SK-MEL-5 (cell line): ENCODE data around the gene PTGER2. TPM values are rescaled to one million over a fixed set of nuclear protein-coding genes. Genes with fewer than 3 reads are reported as not detected.
A peak's percentile ranks its signal among the peaks of the same experiment; 100 is the strongest.

ENCODE experiments used
- DNase-seq: peaks from one replicate; pipeline ENCODE4 v3.0.0-alpha.2; 2016; ENCODE audit warnings: low read depth, low spot score
- in situ Hi-C: cut with HindIII; loops from 2 replicates; pipeline ENCODE4 v1.10.0; 2016; ENCODE audit warnings: low sequenced_read_pairs, high pct_unique_total_duplicates, low pct_unique_long_range_greater_than_20kb
- polyA plus RNA-seq, 2 experiments: library from polyadenylated mRNA; depleted of rRNA; stranded (reverse); fragments of >200 nt; gene quantifications; 2 replicates each; pipeline ENCODE4 v1.2.3, GENCODE V29; 2015
- total RNA-seq: library from RNA; depleted of rRNA; stranded (reverse); fragments of >200 nt; shearing (Covaris generic); gene quantifications from 2 replicates; pipeline ENCODE4 v1.2.3, GENCODE V29; 2014; rRNA removed

PTGER2 gene, protein sequence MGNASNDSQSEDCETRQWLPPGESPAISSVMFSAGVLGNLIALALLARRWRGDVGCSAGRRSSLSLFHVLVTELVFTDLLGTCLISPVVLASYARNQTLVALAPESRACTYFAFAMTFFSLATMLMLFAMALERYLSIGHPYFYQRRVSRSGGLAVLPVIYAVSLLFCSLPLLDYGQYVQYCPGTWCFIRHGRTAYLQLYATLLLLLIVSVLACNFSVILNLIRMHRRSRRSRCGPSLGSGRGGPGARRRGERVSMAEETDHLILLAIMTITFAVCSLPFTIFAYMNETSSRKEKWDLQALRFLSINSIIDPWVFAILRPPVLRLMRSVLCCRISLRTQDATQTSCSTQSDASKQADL
- not detected in 2 replicates for total RNA-seq
- not detected in 2 replicates for polyA plus RNA-seq (2015; cell fraction: cytosol; rRNA removed)
- not detected in 2 replicates for polyA plus RNA-seq (2015; cell fraction: nucleus; rRNA removed)

DNA sequence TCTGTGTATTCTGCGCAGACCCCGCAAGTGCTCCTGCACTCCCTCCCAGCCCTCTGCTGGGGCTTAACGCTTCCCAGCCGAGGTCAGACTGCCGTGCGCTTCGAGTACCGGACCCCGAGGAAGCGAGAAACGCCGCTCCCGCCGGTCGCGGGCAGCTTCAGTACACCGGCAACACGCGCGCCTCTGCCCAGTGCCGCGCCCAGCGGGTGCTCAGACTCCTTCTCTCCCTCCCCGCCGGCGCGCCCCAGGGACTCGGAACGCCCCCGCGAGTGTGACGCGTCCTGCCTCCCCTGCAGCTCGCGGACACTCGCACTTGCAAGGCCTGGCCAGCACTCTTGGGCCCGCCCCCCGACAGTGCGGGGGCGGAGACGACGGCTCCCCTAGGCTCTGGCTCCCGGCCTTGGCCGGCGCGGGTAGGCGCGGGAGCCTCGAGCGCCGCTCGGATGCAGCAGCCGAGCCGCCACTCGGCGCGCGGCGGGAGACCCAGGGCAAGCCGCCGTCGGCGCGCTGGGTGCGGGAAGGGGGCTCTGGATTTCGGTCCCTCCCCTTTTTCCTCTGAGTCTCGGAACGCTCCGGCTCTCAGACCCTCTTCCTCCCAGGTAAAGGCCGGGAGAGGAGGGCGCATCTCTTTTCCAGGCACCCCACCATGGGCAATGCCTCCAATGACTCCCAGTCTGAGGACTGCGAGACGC, at the start of gene PTGER2:
PTGER2 (plus strand) TSS at position 410 of the 692 bp plus-strand sequence; CDS start at position 647, 237 bp downstream.
- peak; percentile 3 for DNase-seq
- in situ Hi-C loops: no loop called here

DNA sequence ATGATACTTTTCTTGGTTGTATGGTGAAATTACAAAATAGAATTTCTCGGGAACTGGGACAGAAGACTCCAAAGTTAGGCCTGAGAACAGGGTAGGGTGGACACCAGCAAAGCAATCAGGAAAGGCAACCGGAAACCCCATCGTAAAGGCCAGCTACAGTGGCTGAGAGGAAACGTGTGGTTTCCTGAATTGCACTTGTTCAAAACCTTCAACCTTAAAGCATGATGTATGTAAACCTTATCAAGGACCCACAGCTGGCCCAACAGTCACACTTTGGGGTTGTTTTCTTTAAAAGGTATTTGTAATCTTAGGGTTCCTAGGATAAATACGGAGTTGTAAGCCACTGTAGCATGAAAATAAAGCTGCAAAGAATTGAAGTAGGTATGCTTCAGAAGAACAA, 48.9 kb upstream of the PTGER2 start:
- no peak for DNase-seq
- in situ Hi-C loops: no loop called here

DNA sequence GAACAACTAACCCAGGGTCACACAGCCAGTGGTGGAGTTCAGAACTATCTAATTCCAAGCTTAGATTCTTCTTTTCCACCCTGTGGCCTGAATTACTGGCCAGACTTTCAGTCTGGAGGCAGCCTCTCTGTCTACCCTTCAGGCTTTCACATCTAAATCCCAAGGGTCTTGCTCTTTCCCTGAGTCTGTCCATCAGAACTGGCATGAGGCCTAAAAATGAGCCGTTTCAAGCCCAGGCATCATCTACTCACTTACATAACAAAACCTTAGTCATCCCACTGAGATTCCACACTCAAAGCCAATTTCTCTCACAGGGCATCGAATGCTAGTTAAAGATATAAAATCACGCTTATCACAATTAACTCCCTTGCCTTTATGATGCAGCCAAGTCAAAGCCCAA, 47.9 kb upstream of the PTGER2 start:
- in situ Hi-C loops: no loop called here
- no peak for DNase-seq

GRCh38 chr14:52266782-52267181, 47.3 kb upstream of the PTGER2 start:
- no peak for DNase-seq
- in situ Hi-C loops: no loop called here

- in situ Hi-C loops: no loop called here
- DNase-seq: no peak
Observed at GRCh38 chr14:52267501-52268278, 46.4 kb upstream of the PTGER2 start, which contains the start of gene PTGDR. Gene PTGDR, plus strand, starts transcription at chr14:52267698. Its CDS starts 117 bp downstream, at chr14:52267815.

GRCh38 chr14:52268279-52269061, 45.6 kb upstream of the PTGER2 start:
- in situ Hi-C loops: no loop called here
- DNase-seq: no peak

- DNase-seq: no peak
Observed at GRCh38 chr14:52269100-52269499, 45.0 kb upstream of the PTGER2 start.

GRCh38 chr14:52269982-52270381, 44.1 kb upstream of the PTGER2 start:
- DNase-seq: no peak
- in situ Hi-C loops: no loop called here

More at GRCh38 chr14:52269100-52269499, 45.0 kb upstream of the PTGER2 start:
- in situ Hi-C loops: no loop called here

- in situ Hi-C loops: no loop called here
- no peak for DNase-seq
Observed at GRCh38 chr14:52271538-52271937, 42.6 kb upstream of the PTGER2 start.

- peak; percentile 77 for DNase-seq
- in situ Hi-C loops: no loop called here
Observed at GRCh38 chr14:52272375-52272774, 41.7 kb upstream of the PTGER2 start.

- in situ Hi-C loops: no loop called here
- DNase-seq: no peak
Observed at GRCh38 chr14:52275372-52275771, 38.7 kb upstream of the PTGER2 start.

DNA sequence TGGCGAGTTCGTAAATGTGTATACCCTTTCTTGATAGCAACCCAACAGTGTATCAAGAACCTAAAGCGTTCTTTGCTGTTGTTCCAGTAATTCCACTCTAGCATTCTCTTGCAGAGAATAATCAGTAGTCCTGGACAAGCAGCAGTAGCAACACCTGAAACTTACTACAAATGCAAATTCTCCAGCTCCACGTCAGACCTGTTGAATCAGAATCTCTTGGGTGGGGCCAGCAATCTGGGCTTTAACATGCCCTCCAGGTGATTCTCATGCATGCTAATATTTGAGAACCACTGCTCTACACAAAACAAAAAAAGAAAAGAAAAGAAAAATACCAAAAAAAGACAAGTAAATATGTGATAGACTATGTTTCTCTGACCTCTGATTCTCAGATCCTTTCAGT, 36.6 kb upstream of the PTGER2 start:
- no peak for DNase-seq
- in situ Hi-C loops: no loop called here

- in situ Hi-C loops: no loop called here
- peak; percentile 32 for DNase-seq
Observed at GRCh38 chr14:52279408-52279807, 34.7 kb upstream of the PTGER2 start.

DNA sequence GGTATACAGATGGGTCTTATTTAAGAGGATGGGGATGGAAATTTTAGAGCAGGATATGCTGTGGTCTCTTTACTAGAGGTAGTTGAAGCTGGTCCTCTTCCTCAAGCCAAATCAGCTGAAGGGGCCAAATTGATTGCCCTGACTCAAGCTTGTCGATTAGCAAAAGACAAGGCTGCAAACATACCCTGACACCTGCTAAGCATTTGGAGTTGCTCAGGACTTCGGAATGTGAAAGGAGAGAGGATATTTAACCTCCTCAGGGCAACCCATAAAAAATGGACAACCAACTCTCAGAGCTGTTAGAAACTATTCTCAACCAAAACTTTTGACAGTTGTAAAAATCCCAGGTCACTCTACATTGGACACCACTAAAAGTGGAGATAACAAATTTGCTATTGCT, 31.0 kb upstream of the PTGER2 start:
- in situ Hi-C loops: no loop called here
- no peak for DNase-seq

DNA sequence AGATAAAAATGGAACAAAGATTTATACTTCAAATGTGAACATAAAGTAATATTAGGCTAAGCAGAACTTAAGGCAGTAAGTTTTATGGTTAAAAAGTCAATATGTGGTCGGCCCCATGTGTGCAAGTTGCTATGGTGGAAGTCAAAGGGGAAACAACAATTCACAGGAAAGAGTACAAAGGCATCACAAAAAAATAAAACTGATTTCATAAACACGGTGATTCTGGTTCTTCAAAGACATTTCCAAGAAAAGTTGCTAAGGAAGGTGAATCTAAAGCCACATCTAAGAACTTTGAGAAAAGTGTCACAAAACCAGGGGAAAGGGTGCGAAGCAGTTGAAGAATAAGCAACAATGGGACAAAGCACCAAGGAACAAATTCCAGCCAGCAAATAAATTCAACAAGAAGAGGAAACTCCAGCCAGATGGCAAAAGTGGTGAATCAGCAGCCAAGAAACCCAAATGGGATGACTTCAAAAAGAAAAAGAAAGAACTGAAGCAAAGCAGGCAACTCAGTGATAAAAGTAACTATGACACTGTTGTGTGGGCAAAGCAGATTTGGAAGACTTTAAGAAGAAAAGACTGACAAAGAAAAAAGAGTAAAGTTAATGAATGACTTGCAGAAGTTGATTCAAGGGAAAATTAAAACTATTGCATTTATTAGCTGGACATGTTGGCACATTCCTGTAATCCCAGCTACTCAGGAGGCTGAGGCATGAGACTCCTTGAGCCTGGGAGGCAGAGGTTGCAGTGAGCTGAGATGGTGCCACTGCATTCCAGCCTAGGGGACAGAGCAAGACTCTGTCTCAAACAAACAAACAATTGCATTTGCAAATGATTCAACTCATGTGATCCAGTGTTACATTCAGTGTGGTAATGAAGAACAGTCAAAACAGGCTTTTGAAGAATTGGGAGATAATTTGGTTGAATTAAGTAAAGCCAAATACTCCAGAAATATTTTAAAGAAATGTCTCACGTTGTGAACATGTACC, 27.2 kb upstream of the PTGER2 start:
- no peak for DNase-seq
- in situ Hi-C loops: no loop called here

DNA sequence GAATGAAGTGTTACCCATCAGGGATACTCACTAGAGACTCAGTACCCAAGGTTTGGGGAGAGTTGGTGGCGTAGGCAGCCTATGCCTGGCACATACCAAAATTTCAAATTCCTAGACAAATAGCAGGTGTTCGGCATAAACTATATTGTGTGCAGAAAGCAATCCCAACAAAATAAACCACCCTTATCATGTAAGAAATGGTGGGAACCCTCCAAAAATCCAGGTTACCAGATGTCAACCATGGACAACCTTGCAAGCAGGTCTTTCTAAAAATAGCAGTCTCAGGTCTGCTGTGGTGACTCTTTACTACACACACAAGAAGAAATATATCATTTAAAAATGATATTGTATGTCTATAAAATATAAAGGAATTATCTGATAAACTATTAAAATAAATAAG, 17.7 kb upstream of the PTGER2 start:
- no peak for DNase-seq
- in situ Hi-C loops: no loop called here
